ENCODE measurements around the gene KDM1B.

The KDM1B gene

GRCh38 chr6:18243302-18243893 lies 88.2 kb downstream of the KDM1B start:
- ChIA-PET POLR2A (ENCODE audit: low non-redundant PET) (no interaction called here), CTCF (no interaction called here)
- DNase-seq (ENCODE audit: low spot score), result no peak
- TF ChIP-seq CTCF (conservative IDR thresholded peaks at IDR 0.05; ENCODE audit: low read depth), result no peak
- H3K27ac ChIP-seq, result no peak overlapping the region

- TF ChIP-seq CTCF (conservative IDR thresholded peaks at IDR 0.05; ENCODE audit: low read depth), result no peak
- ChIA-PET CTCF (no interaction called here), POLR2A (ENCODE audit: low non-redundant PET) (no interaction called here)
- H3K27ac ChIP-seq, result no peak overlapping the region
- no peak for DNase-seq (ENCODE audit: low spot score)
Observed at GRCh38 chr6:18244251-18244650, 89.0 kb downstream of the KDM1B start.

- POLR2A ChIA-PET (ENCODE audit: low non-redundant PET), result no interaction called here
- TF ChIP-seq CTCF (conservative IDR thresholded peaks at IDR 0.05; ENCODE audit: low read depth), result no peak
- DNase-seq (ENCODE audit: low spot score), result no peak
- CTCF ChIA-PET, result no interaction called here
- H3K27ac ChIP-seq, result no peak overlapping the region
Observed at GRCh38 chr6:18245079-18245478, 89.9 kb downstream of the KDM1B start.

- no peak for DNase-seq (ENCODE audit: low spot score)
- TF ChIP-seq CTCF (conservative IDR thresholded peaks at IDR 0.05; ENCODE audit: low read depth), result no peak
- CTCF ChIA-PET, result no interaction called here
- POLR2A ChIA-PET (ENCODE audit: low non-redundant PET), result no interaction called here
- H3K27ac ChIP-seq, result no peak overlapping the region
Observed at GRCh38 chr6:18245642-18246041, 90.4 kb downstream of the KDM1B start.

- no peak for DNase-seq (ENCODE audit: low spot score)
- TF ChIP-seq CTCF (conservative IDR thresholded peaks at IDR 0.05; ENCODE audit: low read depth), result no peak
- POLR2A ChIA-PET (ENCODE audit: low non-redundant PET), result no interaction called here
- no peak overlapping the region for H3K27ac ChIP-seq
- CTCF ChIA-PET, result no interaction called here
Observed at GRCh38 chr6:18246205-18246604, 91.0 kb downstream of the KDM1B start.

- TF ChIP-seq CTCF (conservative IDR thresholded peaks at IDR 0.05; ENCODE audit: low read depth), result no peak
- POLR2A ChIA-PET (ENCODE audit: low non-redundant PET), result no interaction called here
- CTCF ChIA-PET, result no interaction called here
- DNase-seq (ENCODE audit: low spot score), result no peak
- no peak overlapping the region for H3K27ac ChIP-seq
Observed at GRCh38 chr6:18247002-18247401, 91.8 kb downstream of the KDM1B start.

GRCh38 chr6:18248698-18249097 lies 93.5 kb downstream of the KDM1B start:
- DNase-seq (ENCODE audit: low spot score), result no peak
- POLR2A ChIA-PET (ENCODE audit: low non-redundant PET), result no interaction called here
- CTCF ChIA-PET, result no interaction called here
- TF ChIP-seq CTCF (conservative IDR thresholded peaks at IDR 0.05; ENCODE audit: low read depth), result no peak
- H3K27ac ChIP-seq, result no peak overlapping the region

Measured in RWPE1 (cell line).